GM12865 (cell line): Measurements from ENCODE around the gene SIGMAR1.
A peak's percentile ranks its signal among the peaks of the same experiment; 100 is the strongest.

Experiments
- DNase-seq: peaks from one replicate; pipeline ENCODE4 v3.0.0; 2010; ENCODE audit warnings: low read depth
- H3K4me3 ChIP-seq: 2 replicates; pipeline ENCODE4 v1.5.1; 2011; ENCODE audit warnings: mild to moderate bottlenecking, low read depth, low read length, control low read depth
- CTCF ChIP-seq: IDR thresholded peaks from 2 replicates; pipeline ENCODE4 v1.5.1; 2011; ENCODE audit warnings: low read length, control low read depth, low read depth, inconsistent platforms; ENCODE audit not compliant: insufficient read depth; ENCODE audit errors: missing control alignments

SIGMAR1 gene

GRCh38 chr9:34675048-34675714, 37.6 kb upstream of the SIGMAR1 start:
- no peak overlapping the region for H3K4me3 ChIP-seq
- TF ChIP-seq CTCF: peak; percentile 87
- peak; percentile 78 for DNase-seq

GRCh38 chr9:34674440-34674839, 36.9 kb upstream of the SIGMAR1 start:
- no peak overlapping the region for H3K4me3 ChIP-seq
- DNase-seq: no peak

GRCh38 chr9:34671307-34671706, 33.7 kb upstream of the SIGMAR1 start:
- no peak overlapping the region for H3K4me3 ChIP-seq
- DNase-seq: no peak
- TF ChIP-seq CTCF: no peak

More at GRCh38 chr9:34674440-34674839, 36.9 kb upstream of the SIGMAR1 start:
- no peak for TF ChIP-seq CTCF

- no peak overlapping the region for H3K4me3 ChIP-seq
- no peak for TF ChIP-seq CTCF
- no peak for DNase-seq
Measured at GRCh38 chr9:34669809-34670562, 32.4 kb upstream of the SIGMAR1 start.

GRCh38 chr9:34665381-34666250, 28.0 kb upstream of the SIGMAR1 start:
- no peak for TF ChIP-seq CTCF
- peak; percentile 91 for DNase-seq

GRCh38 chr9:34665067-34665380, 27.4 kb upstream of the SIGMAR1 start:
- DNase-seq: no peak
- TF ChIP-seq CTCF: no peak

More at GRCh38 chr9:34665381-34666250, 28.0 kb upstream of the SIGMAR1 start:
- peak overlapping the region; percentile 81 for H3K4me3 ChIP-seq

More at GRCh38 chr9:34665067-34665380, 27.4 kb upstream of the SIGMAR1 start:
- peak overlapping the region; percentile 81 for H3K4me3 ChIP-seq
